ENCODE measurements around the gene THRSP.

DNA sequence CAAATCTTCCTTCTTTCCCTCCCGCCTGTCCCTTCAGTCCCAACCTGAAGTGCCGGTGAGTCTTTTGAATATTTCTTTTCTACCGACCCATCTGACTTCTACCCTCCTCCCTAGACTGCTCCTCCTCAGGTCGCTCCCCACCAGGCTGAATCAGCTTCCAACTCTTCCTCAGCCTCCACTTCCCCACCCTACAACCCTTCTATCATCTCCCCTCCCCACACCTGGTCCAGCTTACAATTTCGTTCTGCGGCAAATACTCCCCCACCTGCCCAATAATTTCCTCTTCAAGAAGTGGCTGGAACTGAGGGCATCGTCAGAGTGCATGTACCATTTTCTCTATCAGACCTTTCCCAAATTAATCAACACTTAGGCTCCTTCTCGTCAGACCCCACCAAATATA, 18.5 kb downstream of the THRSP start:
- TF ChIP-seq, protein P1, sequence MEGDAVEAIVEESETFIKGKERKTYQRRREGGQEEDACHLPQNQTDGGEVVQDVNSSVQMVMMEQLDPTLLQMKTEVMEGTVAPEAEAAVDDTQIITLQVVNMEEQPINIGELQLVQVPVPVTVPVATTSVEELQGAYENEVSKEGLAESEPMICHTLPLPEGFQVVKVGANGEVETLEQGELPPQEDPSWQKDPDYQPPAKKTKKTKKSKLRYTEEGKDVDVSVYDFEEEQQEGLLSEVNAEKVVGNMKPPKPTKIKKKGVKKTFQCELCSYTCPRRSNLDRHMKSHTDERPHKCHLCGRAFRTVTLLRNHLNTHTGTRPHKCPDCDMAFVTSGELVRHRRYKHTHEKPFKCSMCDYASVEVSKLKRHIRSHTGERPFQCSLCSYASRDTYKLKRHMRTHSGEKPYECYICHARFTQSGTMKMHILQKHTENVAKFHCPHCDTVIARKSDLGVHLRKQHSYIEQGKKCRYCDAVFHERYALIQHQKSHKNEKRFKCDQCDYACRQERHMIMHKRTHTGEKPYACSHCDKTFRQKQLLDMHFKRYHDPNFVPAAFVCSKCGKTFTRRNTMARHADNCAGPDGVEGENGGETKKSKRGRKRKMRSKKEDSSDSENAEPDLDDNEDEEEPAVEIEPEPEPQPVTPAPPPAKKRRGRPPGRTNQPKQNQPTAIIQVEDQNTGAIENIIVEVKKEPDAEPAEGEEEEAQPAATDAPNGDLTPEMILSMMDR (IDR thresholded peaks at IDR 0.05; ENCODE audit: insufficient read depth, low read length) = no peak
- TF ChIP-seq, protein P2, sequence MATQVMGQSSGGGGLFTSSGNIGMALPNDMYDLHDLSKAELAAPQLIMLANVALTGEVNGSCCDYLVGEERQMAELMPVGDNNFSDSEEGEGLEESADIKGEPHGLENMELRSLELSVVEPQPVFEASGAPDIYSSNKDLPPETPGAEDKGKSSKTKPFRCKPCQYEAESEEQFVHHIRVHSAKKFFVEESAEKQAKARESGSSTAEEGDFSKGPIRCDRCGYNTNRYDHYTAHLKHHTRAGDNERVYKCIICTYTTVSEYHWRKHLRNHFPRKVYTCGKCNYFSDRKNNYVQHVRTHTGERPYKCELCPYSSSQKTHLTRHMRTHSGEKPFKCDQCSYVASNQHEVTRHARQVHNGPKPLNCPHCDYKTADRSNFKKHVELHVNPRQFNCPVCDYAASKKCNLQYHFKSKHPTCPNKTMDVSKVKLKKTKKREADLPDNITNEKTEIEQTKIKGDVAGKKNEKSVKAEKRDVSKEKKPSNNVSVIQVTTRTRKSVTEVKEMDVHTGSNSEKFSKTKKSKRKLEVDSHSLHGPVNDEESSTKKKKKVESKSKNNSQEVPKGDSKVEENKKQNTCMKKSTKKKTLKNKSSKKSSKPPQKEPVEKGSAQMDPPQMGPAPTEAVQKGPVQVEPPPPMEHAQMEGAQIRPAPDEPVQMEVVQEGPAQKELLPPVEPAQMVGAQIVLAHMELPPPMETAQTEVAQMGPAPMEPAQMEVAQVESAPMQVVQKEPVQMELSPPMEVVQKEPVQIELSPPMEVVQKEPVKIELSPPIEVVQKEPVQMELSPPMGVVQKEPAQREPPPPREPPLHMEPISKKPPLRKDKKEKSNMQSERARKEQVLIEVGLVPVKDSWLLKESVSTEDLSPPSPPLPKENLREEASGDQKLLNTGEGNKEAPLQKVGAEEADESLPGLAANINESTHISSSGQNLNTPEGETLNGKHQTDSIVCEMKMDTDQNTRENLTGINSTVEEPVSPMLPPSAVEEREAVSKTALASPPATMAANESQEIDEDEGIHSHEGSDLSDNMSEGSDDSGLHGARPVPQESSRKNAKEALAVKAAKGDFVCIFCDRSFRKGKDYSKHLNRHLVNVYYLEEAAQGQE (IDR thresholded peaks at IDR 0.05; ENCODE audit: insufficient replicate concordance, low read depth) = no peak
- no peak for TF ChIP-seq POLR2AphosphoS5 (IDR thresholded peaks at IDR 0.05; ENCODE audit: low read depth)
